HepG2 (cell line): Measurements from ENCODE around the gene NCLN. TPM values are rescaled to one million over a fixed set of nuclear protein-coding genes. Genes with fewer than 3 reads are reported as not detected.

Experiments used
- ATAD3A ChIP-seq: sonication (generic); formaldehyde crosslinking; IDR thresholded peaks from 2 replicates; pipeline ENCODE4 v1.4.0; 2020; ENCODE audit warnings: missing genetic modification reagents
- CBX5 ChIP-seq: sonication (generic); formaldehyde crosslinking; IDR thresholded peaks from 2 replicates; pipeline ENCODE4 v1.4.0; 2020; ENCODE audit warnings: missing genetic modification reagents, borderline replicate concordance
- CEBPB ChIP-seq: IDR thresholded peaks from 2 replicates; pipeline ENCODE4 v1.6.1; 2011; ENCODE audit warnings: low read depth, low read length, improper control_type of control experiment, borderline replicate concordance
- EHMT2 ChIP-seq: fragments of 200-600 bp; sonication (generic); IDR thresholded peaks from 2 replicates; pipeline ENCODE4 v1.7.0; 2017; ENCODE audit warnings: antibody characterized with exemption, low read depth, low read length, borderline replicate concordance
- ELF4 ChIP-seq: sonication (generic); formaldehyde crosslinking; IDR thresholded peaks from 2 replicates; pipeline ENCODE4 v1.5.0; 2020; ENCODE audit warnings: missing genetic modification reagents, mild to moderate bottlenecking, moderate library complexity, borderline replicate concordance
- HIC2 ChIP-seq: sonication (generic); formaldehyde crosslinking; IDR thresholded peaks from 2 replicates; pipeline ENCODE4 v1.9.0; 2022; ENCODE audit warnings: low read depth, missing genetic modification reagents
- HOXA7 ChIP-seq: sonication (generic); formaldehyde crosslinking; IDR thresholded peaks from 2 replicates; pipeline ENCODE4 v1.8.1; 2022; ENCODE audit warnings: mild to moderate bottlenecking, missing genetic modification reagents, moderate library complexity
- HOXA9 ChIP-seq: sonication (generic); formaldehyde crosslinking; IDR thresholded peaks from 2 replicates; pipeline ENCODE4 v1.8.1; 2022; ENCODE audit warnings: missing genetic modification reagents, mild to moderate bottlenecking, moderate library complexity, borderline replicate concordance
- KLF16 ChIP-seq, 2 experiments: sonication (generic) in 1 of 2; formaldehyde crosslinking in 1 of 2; IDR thresholded peaks; 2 replicates each; pipeline versions ENCODE4 v1.6.1 to v1.8.0; 2016 to 2023; ENCODE audit warnings: missing genetic modification reagents in 2 of 2, missing compliant biosample characterization in 1 of 2
- KLF6 ChIP-seq: IDR thresholded peaks from 2 replicates; pipeline ENCODE4 v1.8.0; 2016; ENCODE audit warnings: missing biosample characterization, missing genetic modification reagents
- MED8 ChIP-seq: sonication (generic); formaldehyde crosslinking; IDR thresholded peaks from 2 replicates; pipeline ENCODE4 v1.8.1; 2023; ENCODE audit warnings: mild to moderate bottlenecking, missing genetic modification reagents; ENCODE audit not compliant: insufficient replicate concordance
- SALL1 ChIP-seq: sonication (generic); formaldehyde crosslinking; IDR thresholded peaks from 2 replicates; pipeline ENCODE4 v1.8.0; 2022; ENCODE audit warnings: mild to moderate bottlenecking, missing genetic modification reagents
- SIN3B ChIP-seq: fragments of 150-350 bp; IDR thresholded peaks from 2 replicates; pipeline ENCODE4 v1.6.1; 2014; ENCODE audit warnings: low read length
- SMARCC2 ChIP-seq: fragments of 450-650 bp; IDR thresholded peaks from 2 replicates; pipeline ENCODE4 v1.6.1; 2017; ENCODE audit warnings: antibody characterized with exemption, mild to moderate bottlenecking
- TSC22D2 ChIP-seq: sonication (generic); formaldehyde crosslinking; IDR thresholded peaks from 2 replicates; pipeline ENCODE4 v1.5.1; 2020; ENCODE audit warnings: missing genetic modification reagents, mild to moderate bottlenecking, borderline replicate concordance
- ZBTB21 ChIP-seq: sonication (generic); formaldehyde crosslinking; IDR thresholded peaks from 2 replicates; pipeline ENCODE4 v1.4.0; 2020; ENCODE audit warnings: missing genetic modification reagents
- ZFP41 ChIP-seq: sonication (generic); formaldehyde crosslinking; IDR thresholded peaks from 2 replicates; pipeline ENCODE4 v1.4.0; 2020; ENCODE audit warnings: mild to moderate bottlenecking, missing genetic modification reagents, borderline replicate concordance
- ZFP91 ChIP-seq: sonication (generic); formaldehyde crosslinking; IDR thresholded peaks from 2 replicates; pipeline ENCODE4 v1.9.0; 2022; ENCODE audit warnings: missing genetic modification reagents, mild to moderate bottlenecking, borderline replicate concordance
- ZNF230 ChIP-seq: sonication (generic); formaldehyde crosslinking; IDR thresholded peaks from 2 replicates; pipeline ENCODE4 v1.4.0; 2020; ENCODE audit warnings: mild to moderate bottlenecking, missing genetic modification reagents
- ZNF331 ChIP-seq: sonication (generic); formaldehyde crosslinking; IDR thresholded peaks from 2 replicates; pipeline ENCODE4 v1.4.0; 2020; ENCODE audit warnings: missing genetic modification reagents
- ZNF337 ChIP-seq: sonication (generic); formaldehyde crosslinking; IDR thresholded peaks from 2 replicates; pipeline ENCODE4 v1.5.1; 2020; ENCODE audit warnings: missing genetic modification reagents, low read depth, mild to moderate bottlenecking, borderline replicate concordance
- ZNF530 ChIP-seq: sonication (generic); formaldehyde crosslinking; IDR thresholded peaks from 2 replicates; pipeline ENCODE4 v1.5.0; 2020; ENCODE audit warnings: low read depth, mild to moderate bottlenecking, missing genetic modification reagents
- ZNF580 ChIP-seq: IDR thresholded peaks from 2 replicates; pipeline ENCODE4 v1.6.1; 2016; ENCODE audit warnings: low read depth, borderline replicate concordance
- ZNF589 ChIP-seq: sonication (generic); formaldehyde crosslinking; conservative IDR thresholded peaks from 2 replicates; pipeline ENCODE4 v1.8.0; 2022; ENCODE audit warnings: mild to moderate bottlenecking, moderate library complexity, missing genetic modification reagents
- ZNF597 ChIP-seq: sonication (generic); formaldehyde crosslinking; IDR thresholded peaks from 2 replicates; pipeline ENCODE4 v1.5.0; 2020; ENCODE audit warnings: missing genetic modification reagents
- polyA plus RNA-seq, 8 experiments: library from polyadenylated mRNA; depleted of rRNA in 3 of 8; stranded (reverse) in 7 of 8; unstranded in 1 of 8; fragments of >200 nt; fragmentation: Illumina TruSeq in 4 of 8; extraction: Trizol in 4 of 8; gene quantifications; 2 replicates each; pipeline versions ENCODE4 v1.2.1 to v1.2.3, GENCODE V29; 2011 to 2016; ENCODE audit warnings: low read depth in 4 of 8, missing spikeins in 1 of 8, mixed read lengths in 1 of 8; ENCODE audit not compliant: insufficient read depth in 1 of 8
- total RNA-seq, 5 experiments: library from RNA; depleted of rRNA; stranded (reverse); fragments of >200 nt; fragmentation: Illumina TruSeq; extraction: Trizol; gene quantifications; 2 replicates each; pipeline ENCODE4 v1.2.3, GENCODE V29; 2016; ENCODE audit warnings: low read depth in 1 of 5

Gene NCLN
- total and polyA plus RNA-seq, 2 of the 13 experiments (the other 11 are each of a cell fraction or from before 2014, with no cell fraction given), result 42.6 to 56.0 TPM

GRCh38 chr19:3243819-3244700, 58.3 kb downstream of the NCLN start (continued):
- TF ChIP-seq HOXA9 (CRISPR knock-in tag) (peak; percentile 81; the same call in 1 of the 2 replicates), KLF16 (CRISPR knock-in tag; IDR thresholded peaks at IDR 0.05) (0 out of 4 replicates have a peak, but pooled peaks of 1 of the 2 experiments have one; percentile 54), SALL1 (CRISPR knock-in tag) (peak; percentile 85), ELF4 (CRISPR knock-in tag) (no peak), HIC2 (no peak), TSC22D2 (CRISPR knock-in tag) (0 out of 2 replicates have a peak, but pooled peaks have one; percentile 74), ZFP41 (CRISPR knock-in tag) (no peak), KLF6 (CRISPR knock-in tag) (peak; percentile 62; the same call in 1 of the 2 replicates), ZNF597 (CRISPR knock-in tag) (no peak), MED8 (CRISPR knock-in tag) (no peak), ATAD3A (CRISPR knock-in tag) (0 out of 2 replicates have a peak, but pooled peaks have one; percentile 33), ZNF337 (no peak), ZFP91 (no peak), ZBTB21 (no peak), ZNF530 (CRISPR knock-in tag) (0 out of 2 replicates have a peak, but pooled peaks have one; percentile 61), CEBPB (no peak), ZNF331 (peak; percentile 79; the same call in 1 of the 2 replicates), SMARCC2 (no peak), EHMT2 (peak; percentile 98), SIN3B (no peak), ZNF580 (CRISPR knock-in tag) (no peak), CBX5 (CRISPR knock-in tag) (no peak), ZNF230 (CRISPR knock-in tag) (no peak), ZNF589 (peak; percentile 90), HOXA7 (CRISPR knock-in tag) (no peak)
